ENCODE data around the gene LRCH1. TPM values are rescaled to one million over a fixed set of nuclear protein-coding genes. Genes with fewer than 3 reads are reported as not detected.

Gene LRCH1
- polyA plus RNA-seq, 1 of the 3 experiments (the other 2 are of a cell fraction) = 5.5 TPM

- Histone ChIP-seq H3K27ac (ENCODE audit: low read depth in 2 of 2, low read length in 1 of 2) (peak within 1 kb of the TSS; percentile 82 to 92), H3K9me2 (no peaks in the 10 kb centered on the region), H2AFZ (ENCODE audit: low read depth) (peak within 1 kb of the TSS; percentile 91), H3K9ac (peak within 1 kb of the TSS; percentile 92), H3K79me2 (ENCODE audit: insufficient read depth) (peaks cover 41% of the 10 kb centered on the region), H3K4me3 (ENCODE audit: low read depth in 2 of 2, low read length in 1 of 2) (peak within 1 kb of the TSS; percentile 79 to 91), H3K9me3 (no peaks in the 10 kb centered on the region), H3K4me1 (ENCODE audit: control insufficient read depth in 1 of 2, insufficient read depth in 2 of 2, low read depth in 1 of 2, low read length in 1 of 2) (peaks cover 10 to 17% of the 10 kb centered on the region in 2 experiments; a peak in 3 of 4 replicates), H4K20me1 (ENCODE audit: insufficient read depth) (no peaks in the 10 kb centered on the region), H3K36me3 (replicated peaks in 1 of 2; ENCODE audit: control insufficient read depth in 1 of 2, insufficient read depth in 2 of 2, low read length in 1 of 2) (peaks cover 8 to 14% of the 10 kb centered on the region in 2 experiments), H3K27me3 (ENCODE audit: insufficient read depth) (no peaks in the 10 kb centered on the region), H3F3A (replicated peaks; ENCODE audit: insufficient read depth) (no peaks in the 10 kb centered on the region), H3K4me2 (peak within 1 kb of the TSS; percentile 91)
- CTCF ChIA-PET = interaction anchor here (1.3 kb wide), 1 partner anchor 19 kb away, joined by 3 read pairs; no protein-coding TSS in a partner anchor
- POLR2A ChIA-PET = no interaction called here
- WGBS (ENCODE audit: low lambda C conversion rate) = 6% methylated on average over 51 of the region's 77 CpGs
- DNase-seq = peak; percentile 94
- no peak for TF ChIP-seq SIN3A (IDR thresholded peaks at IDR 0.05; ENCODE audit: borderline replicate concordance, low read depth, low read length)
- no peak for TF ChIP-seq GATA2 (CRISPR knock-in tag; IDR thresholded peaks at IDR 0.05)
- peak in 1 of 2 experiments; percentile 20; a peak in 1 of 4 replicates for TF ChIP-seq EP300 (IDR thresholded peaks at IDR 0.05; ENCODE audit: borderline replicate concordance in 1 of 2, low read depth in 1 of 2, low read length in 1 of 2)
- TF ChIP-seq IRF3 (IDR thresholded peaks at IDR 0.05; ENCODE audit: low read depth, low read length) = no peak
- peak; percentile 93 for TF ChIP-seq YY1 (IDR thresholded peaks at IDR 0.05; ENCODE audit: low read depth)
- no peak for TF ChIP-seq RAD21 (IDR thresholded peaks at IDR 0.05; ENCODE audit: low read length)
- no peak for TF ChIP-seq NFIC (IDR thresholded peaks at IDR 0.05; ENCODE audit: borderline replicate concordance)
- TF ChIP-seq FOXM1 (IDR thresholded peaks at IDR 0.05; ENCODE audit: low read depth) = no peak
- no peak for TF ChIP-seq JUND (IDR thresholded peaks at IDR 0.05)
- TF ChIP-seq USF1 (IDR thresholded peaks at IDR 0.05; ENCODE audit: borderline replicate concordance, low read depth) = peak; percentile 69; the same call in 1 of the 2 replicates
- TF ChIP-seq TAF1 (IDR thresholded peaks at IDR 0.05; ENCODE audit: borderline replicate concordance, low read depth, low read length) = peak; percentile 71
- TF ChIP-seq NRF1 (IDR thresholded peaks at IDR 0.05; ENCODE audit: low read depth, low read length) = no peak
- peak; percentile 45; the same call in 1 of the 2 replicates for TF ChIP-seq ZBTB33 (IDR thresholded peaks at IDR 0.05; ENCODE audit: borderline replicate concordance, low read depth)
- peak; percentile 81 for TF ChIP-seq MXI1 (IDR thresholded peaks at IDR 0.05; ENCODE audit: low read depth, low read length)
- TF ChIP-seq EZH2phosphoT487 (IDR thresholded peaks at IDR 0.05; ENCODE audit: borderline replicate concordance, low read depth) = no peak
- no peak for TF ChIP-seq ELF1 (IDR thresholded peaks at IDR 0.05)
- peak; percentile 12; the same call in 1 of the 2 replicates for TF ChIP-seq CTCF (IDR thresholded peaks at IDR 0.05)
- TF ChIP-seq RXRA (IDR thresholded peaks at IDR 0.05; ENCODE audit: borderline replicate concordance, low read depth) = no peak
- TF ChIP-seq RFX5 (IDR thresholded peaks at IDR 0.05; ENCODE audit: low read length) = no peak
- peak; percentile 93 for TF ChIP-seq MAX (IDR thresholded peaks at IDR 0.05; ENCODE audit: low read depth)
- TF ChIP-seq GABPA (IDR thresholded peaks at IDR 0.05; ENCODE audit: low read depth) = no peak
- TF ChIP-seq FOSL2 (IDR thresholded peaks at IDR 0.05; ENCODE audit: borderline replicate concordance, low read depth) = no peak
- no peak for TF ChIP-seq TCF12 (IDR thresholded peaks at IDR 0.05)
These were observed 243.8 kb downstream of the LRCH1 start, which contains the start of gene ESD for GRCh38 chr13:46796515-46797474. Gene ESD (minus strand): TSS chr13:46797161. CDS start chr13:46791413, 5,748 bp downstream.

Measured in SK-N-SH (cell line).